Body of pancreas (tissue), 4 donors: ENCODE data around the gene PPP4R4.

ENCODE experiments used
- POLR2A ChIP-seq, 3 donors: fragments of 450-650 bp; IDR thresholded peaks; one replicate each; pipeline ENCODE4 v1.6.1; 2016; ENCODE audit warnings: antibody characterized with exemption in 3 of 3, mild to moderate bottlenecking in 2 of 3
- TF ChIP-seq, protein P1 (sequence below), 7 experiments: fragments of 450-650 bp in 4 of 7; fragments of 200-600 bp in 3 of 7; sonication (generic) in 3 of 7; IDR thresholded peaks; one replicate each; pipeline ENCODE4 v1.5.1; 2016 to 2019; ENCODE audit warnings: antibody characterized with exemption in 7 of 7

- TF ChIP-seq, protein P1, sequence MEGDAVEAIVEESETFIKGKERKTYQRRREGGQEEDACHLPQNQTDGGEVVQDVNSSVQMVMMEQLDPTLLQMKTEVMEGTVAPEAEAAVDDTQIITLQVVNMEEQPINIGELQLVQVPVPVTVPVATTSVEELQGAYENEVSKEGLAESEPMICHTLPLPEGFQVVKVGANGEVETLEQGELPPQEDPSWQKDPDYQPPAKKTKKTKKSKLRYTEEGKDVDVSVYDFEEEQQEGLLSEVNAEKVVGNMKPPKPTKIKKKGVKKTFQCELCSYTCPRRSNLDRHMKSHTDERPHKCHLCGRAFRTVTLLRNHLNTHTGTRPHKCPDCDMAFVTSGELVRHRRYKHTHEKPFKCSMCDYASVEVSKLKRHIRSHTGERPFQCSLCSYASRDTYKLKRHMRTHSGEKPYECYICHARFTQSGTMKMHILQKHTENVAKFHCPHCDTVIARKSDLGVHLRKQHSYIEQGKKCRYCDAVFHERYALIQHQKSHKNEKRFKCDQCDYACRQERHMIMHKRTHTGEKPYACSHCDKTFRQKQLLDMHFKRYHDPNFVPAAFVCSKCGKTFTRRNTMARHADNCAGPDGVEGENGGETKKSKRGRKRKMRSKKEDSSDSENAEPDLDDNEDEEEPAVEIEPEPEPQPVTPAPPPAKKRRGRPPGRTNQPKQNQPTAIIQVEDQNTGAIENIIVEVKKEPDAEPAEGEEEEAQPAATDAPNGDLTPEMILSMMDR (IDR thresholded peaks at IDR 0.05): no peak
- TF ChIP-seq POLR2A (IDR thresholded peaks at IDR 0.05): no peak
Observed at GRCh38 chr14:94293578-94293924, 119.4 kb downstream of the PPP4R4 start.
